HG03139 (cell line): Measurements from ENCODE around the gene GLIPR1L2.

ENCODE experiments used
- ATAC-seq: cut with Tn5 transposase; IDR thresholded peaks from one replicate; pipeline ENCODE4 v1.9.1; 2021; ENCODE audit not compliant: unreplicated experiment

Gene GLIPR1L2

DNA sequence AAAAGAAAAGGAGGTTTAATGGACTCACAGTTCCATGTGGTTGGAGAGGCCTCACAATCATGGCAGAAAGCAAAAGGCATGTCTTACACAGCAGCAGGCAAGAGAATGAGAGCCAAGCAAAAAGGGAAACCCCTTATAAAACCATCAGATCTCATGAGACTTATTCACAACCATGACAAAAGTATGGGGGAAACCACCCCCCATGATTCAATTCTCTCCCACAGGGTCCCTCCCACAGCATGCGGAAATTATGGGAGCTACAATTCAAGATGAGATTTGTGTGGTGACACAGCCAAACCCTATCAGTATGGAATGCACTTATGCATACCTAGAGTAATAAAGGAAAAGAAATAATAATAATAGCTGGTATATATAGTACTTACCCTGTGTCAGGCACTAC lies 85.2 kb downstream of the GLIPR1L2 start:
- no peak for ATAC-seq

DNA sequence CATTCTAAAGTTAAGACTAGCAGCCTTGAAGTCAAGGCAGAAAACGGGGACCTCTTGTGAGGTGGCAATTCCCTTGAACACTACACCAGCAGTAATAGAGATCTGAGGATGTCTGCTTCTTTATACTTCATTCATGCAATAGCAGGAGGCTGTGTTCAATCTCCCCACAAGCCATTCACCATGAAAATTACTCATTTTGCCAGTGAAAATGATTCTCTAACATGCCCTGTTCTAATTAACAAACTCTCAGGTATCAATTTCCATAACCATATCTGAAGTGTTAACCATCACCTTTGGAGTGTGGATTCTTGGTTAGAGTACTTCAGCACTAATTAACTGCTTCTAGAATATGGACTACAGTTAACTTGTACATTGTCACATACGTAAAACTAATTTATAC lies 86.2 kb downstream of the GLIPR1L2 start:
- no peak for ATAC-seq

DNA sequence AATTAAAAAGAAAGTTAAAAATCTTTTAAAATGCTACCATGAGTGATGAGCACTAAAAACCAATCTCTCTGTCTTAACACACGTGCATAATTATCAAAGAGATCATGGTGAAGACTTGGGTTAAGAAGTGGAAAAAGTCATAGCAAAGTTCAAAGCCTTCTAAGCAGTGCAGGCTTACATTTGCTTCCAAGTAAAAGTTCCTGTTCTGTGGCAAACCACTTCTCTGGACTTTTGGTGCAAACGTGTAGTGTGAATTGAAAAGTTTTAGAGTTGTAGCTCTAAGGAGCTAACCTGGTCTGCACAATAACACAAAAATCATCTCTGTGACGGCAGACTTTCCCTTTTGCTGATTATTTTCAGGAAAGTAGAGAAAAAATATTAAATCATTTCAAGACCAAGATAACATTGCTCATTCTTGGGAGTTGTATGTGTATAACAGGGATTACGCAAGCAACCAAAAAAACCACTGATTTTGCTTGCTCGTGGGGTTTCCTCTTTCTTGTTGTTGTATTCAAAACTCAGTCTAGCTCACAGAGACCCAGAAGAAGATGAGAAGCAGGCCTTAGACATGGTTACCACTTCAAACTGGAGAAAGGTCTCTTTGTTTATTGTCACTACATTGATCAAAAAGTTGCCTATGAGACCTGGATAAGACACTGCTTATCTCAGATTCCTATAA lies 87.4 kb downstream of the GLIPR1L2 start:
- no peak for ATAC-seq

DNA sequence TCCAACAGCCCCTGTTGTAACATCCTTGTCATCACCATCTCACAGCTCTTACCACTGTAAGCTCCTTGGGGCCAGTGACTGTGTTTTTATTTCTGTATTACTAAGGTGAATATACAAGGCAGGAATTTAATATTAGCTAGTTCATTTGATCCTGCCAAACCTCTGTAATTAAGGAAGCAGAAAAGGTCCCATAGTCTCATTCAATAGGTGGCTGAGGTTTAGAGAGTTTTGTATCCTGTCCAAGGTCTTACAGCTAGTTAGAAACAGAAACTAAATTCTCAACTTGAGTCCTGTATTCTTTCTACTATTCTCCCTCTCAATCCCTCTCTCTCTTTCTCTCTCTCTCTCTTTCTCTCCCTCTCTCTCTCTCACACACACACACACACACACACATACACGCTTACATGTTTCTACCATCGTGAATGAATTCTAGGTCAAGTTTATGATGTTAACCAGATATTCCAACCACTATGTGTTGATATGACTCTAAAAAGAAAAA lies 89.1 kb downstream of the GLIPR1L2 start:
- peak; percentile 33 for ATAC-seq

DNA sequence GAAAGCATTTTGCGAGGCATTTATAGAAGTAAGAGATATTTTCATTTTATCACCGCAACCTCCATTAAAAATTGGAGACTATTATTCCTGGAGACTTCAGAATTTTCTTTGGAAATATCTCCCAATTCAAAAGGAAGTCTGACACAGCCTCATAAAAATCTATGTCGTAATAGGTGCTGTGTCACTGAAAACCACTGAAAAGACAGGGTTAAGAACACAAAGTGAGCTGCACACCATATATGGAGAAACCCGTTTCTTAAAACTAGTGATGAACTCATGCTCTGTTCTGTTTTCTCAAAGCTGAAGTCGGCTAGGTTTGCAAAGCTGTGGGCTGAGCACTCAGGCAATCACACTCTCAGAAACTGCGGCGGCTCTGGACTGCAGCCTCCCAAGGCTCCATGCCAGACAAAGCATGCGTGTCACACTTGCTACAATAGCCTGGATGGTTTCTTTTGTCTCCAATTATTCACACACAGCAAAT lies 89.6 kb downstream of the GLIPR1L2 start, which contains the start of gene GLIPR1:
GLIPR1 (plus strand) TSS at position 287 of the 481 bp plus-strand sequence; CDS start at position 413, 126 bp downstream.
- ATAC-seq = peak; percentile 82

DNA sequence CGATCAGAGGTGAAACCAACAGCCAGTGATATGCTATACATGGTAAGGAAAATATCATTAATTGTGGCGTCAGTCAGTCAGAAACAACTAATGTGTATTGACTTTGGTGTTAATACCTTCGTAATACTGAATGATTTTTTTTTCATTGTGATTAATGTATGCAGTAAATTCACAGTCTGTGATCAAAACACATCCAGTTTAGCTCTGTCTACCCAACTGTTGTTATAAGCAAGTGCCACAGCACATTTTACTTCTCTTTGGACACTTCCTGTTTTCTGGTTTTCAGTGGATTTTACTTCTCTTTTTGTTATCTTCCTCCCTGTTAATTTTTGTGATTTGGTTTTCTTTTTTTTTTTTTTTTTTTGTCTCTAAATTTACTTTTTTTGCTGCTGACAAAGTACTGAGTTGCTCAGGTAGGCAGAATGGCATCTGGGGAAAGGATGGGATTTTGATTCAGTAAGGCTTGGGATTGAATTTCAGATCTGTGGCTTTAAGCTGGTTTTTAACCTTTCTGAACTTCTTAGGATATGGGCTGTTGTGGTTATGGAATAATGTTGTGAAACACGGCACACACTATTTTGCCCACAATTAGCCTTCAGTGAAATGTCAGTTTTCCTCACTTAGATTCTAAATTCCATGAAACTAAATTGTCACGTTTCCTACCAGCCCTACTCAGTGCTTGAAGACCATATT lies 90.3 kb downstream of the GLIPR1L2 start:
- peak; percentile 13 for ATAC-seq

DNA sequence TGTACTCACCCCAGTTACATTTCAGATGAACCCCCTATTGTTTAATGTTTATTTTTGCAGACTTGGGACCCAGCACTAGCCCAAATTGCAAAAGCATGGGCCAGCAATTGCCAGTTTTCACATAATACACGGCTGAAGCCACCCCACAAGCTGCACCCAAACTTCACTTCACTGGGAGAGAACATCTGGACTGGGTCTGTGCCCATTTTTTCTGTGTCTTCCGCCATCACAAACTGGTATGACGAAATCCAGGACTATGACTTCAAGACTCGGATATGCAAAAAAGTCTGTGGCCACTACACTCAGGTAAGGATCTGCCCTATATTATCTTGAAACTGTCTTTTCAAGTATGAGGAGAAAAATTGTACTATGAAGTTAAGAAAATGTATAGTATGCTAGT lies 90.9 kb downstream of the GLIPR1L2 start:
- no peak for ATAC-seq
